Suprapubic skin (tissue), 4 donors: ENCODE data around the gene WNK3. TPM values are rescaled to one million over a fixed set of nuclear protein-coding genes. Genes with fewer than 3 reads are reported as not detected.

ENCODE experiments used
- DNase-seq, 2 donors: peaks; one replicate each; pipeline ENCODE4 v3.0.0-alpha.2; 2019; ENCODE audit warnings: low spot score in 2 of 2
- H3K27ac ChIP-seq: fragments of 200-600 bp; sonication (generic); one replicate; pipeline ENCODE4 v1.5.1; 2019
- H3K27me3 ChIP-seq: fragments of 200-600 bp; sonication (generic); one replicate; pipeline ENCODE4 v1.5.1; 2019
- H3K36me3 ChIP-seq: fragments of 200-600 bp; sonication (generic); one replicate; pipeline ENCODE4 v1.5.1; 2019
- H3K4me1 ChIP-seq: fragments of 200-600 bp; sonication (generic); one replicate; pipeline ENCODE4 v1.5.1; 2019
- H3K4me3 ChIP-seq: fragments of 200-600 bp; sonication (generic); one replicate; pipeline ENCODE4 v1.5.1; 2019; ENCODE audit warnings: mild to moderate bottlenecking
- H3K9me3 ChIP-seq: fragments of 200-600 bp; sonication (generic); one replicate; pipeline ENCODE4 v1.5.1; 2019
- EP300 ChIP-seq: sonication (generic); formaldehyde crosslinking; IDR thresholded peaks from one replicate; pipeline ENCODE4 v1.6.1; 2017; ENCODE audit warnings: antibody characterized with exemption
- POLR2A ChIP-seq, 2 donors: fragments of 450-650 bp; IDR thresholded peaks; one replicate each; pipeline ENCODE4 v1.6.1; 2017; ENCODE audit warnings: antibody characterized with exemption in 2 of 2, mild to moderate bottlenecking in 2 of 2, moderate library complexity in 2 of 2
- POLR2AphosphoS5 ChIP-seq, 3 donors: sonication (generic); formaldehyde crosslinking; IDR thresholded peaks; one replicate each; pipeline ENCODE4 v1.6.1; 2017; ENCODE audit warnings: antibody characterized with exemption in 3 of 3
- WGBS: methylation state at CpG from one replicate; pipeline ENCODE4 v1.1.5; 2018; 5-methylcytosine and 5-hydroxymethylcytosine counted together
- total RNA-seq, 4 donors: library from RNA; depleted of rRNA; stranded (reverse); fragments of >200 nt; gene quantifications; one replicate each; pipeline ENCODE4 v1.1.0, GENCODE V29; 2016
- TF ChIP-seq, protein P1 (sequence below), 2 donors: fragments of 200-600 bp in 1 of 2; fragments of 450-650 bp in 1 of 2; sonication (generic) in 1 of 2; IDR thresholded peaks; one replicate each; pipeline ENCODE4 v1.5.1; 2016 to 2019; ENCODE audit warnings: antibody characterized with exemption in 2 of 2, mild to moderate bottlenecking in 1 of 2, moderate library complexity in 1 of 2

The WNK3 gene
- total RNA-seq, 4 donors from 2014 or later, result 0.34 to 1.4 (median 0.82) TPM

DNA sequence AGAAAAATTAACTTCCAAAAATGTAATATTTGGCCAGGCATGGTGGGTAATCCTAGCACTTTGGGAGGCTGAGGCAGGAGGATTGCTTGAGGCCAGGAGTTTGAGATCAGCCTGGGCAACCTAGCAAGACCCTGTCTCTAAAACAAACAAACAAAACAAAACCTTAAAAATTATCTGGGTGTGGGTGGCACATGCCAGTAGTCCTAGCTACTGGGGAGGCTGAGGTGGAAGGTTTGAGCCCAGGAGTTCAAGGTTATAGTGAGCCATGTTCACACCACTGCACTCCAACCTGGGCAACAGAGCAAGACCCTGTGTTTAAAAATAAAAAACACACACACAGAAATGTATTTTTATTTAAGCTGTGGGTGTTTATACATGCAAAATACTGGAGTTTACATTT is 186.8 kb downstream of the WNK3 start:
- DNase-seq, result no peak
- Histone ChIP-seq H3K4me1 (no peaks in the 10 kb centered on the region), H3K27me3 (no peaks in the 10 kb centered on the region), H3K27ac (no peak overlapping the region), H3K9me3 (no peaks in the 10 kb centered on the region), H3K4me3 (no peak overlapping the region), H3K36me3 (no peaks in the 10 kb centered on the region)
- no peak for TF ChIP-seq EP300

DNA sequence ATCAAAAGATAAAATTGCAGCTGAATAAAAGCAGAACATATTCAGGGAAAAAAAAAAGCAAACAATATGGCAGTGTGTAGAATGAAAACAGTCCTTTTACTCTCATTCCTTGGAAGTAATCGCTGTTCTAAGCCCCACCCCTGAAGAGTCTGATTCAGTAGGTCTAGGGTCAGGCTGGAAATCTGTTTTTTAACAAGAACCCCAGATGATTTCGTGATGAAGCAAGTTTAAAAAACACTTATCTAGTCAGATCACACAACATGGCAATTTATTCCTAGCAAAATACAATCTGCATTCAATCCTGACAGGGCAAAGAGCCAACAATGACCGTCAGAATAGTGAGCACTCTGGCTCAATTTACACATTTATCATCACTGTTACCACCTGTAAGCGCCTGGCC is 190.9 kb downstream of the WNK3 start:
- no peaks in the 10 kb centered on the region for H3K36me3 ChIP-seq
- H3K4me1 ChIP-seq, result no peaks in the 10 kb centered on the region
- TF ChIP-seq, protein P1, sequence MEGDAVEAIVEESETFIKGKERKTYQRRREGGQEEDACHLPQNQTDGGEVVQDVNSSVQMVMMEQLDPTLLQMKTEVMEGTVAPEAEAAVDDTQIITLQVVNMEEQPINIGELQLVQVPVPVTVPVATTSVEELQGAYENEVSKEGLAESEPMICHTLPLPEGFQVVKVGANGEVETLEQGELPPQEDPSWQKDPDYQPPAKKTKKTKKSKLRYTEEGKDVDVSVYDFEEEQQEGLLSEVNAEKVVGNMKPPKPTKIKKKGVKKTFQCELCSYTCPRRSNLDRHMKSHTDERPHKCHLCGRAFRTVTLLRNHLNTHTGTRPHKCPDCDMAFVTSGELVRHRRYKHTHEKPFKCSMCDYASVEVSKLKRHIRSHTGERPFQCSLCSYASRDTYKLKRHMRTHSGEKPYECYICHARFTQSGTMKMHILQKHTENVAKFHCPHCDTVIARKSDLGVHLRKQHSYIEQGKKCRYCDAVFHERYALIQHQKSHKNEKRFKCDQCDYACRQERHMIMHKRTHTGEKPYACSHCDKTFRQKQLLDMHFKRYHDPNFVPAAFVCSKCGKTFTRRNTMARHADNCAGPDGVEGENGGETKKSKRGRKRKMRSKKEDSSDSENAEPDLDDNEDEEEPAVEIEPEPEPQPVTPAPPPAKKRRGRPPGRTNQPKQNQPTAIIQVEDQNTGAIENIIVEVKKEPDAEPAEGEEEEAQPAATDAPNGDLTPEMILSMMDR (IDR thresholded peaks at IDR 0.05), result no peak
- no peak for TF ChIP-seq POLR2A (IDR thresholded peaks at IDR 0.05)
- no peak for TF ChIP-seq POLR2AphosphoS5 (IDR thresholded peaks at IDR 0.05)
- TF ChIP-seq EP300, result no peak
- WGBS, result 47% methylated on average over 4 of the region's 4 CpGs
- no peak for DNase-seq
- H3K9me3 ChIP-seq, result no peaks in the 10 kb centered on the region
- H3K4me3 ChIP-seq, result no peak overlapping the region
- H3K27me3 ChIP-seq, result no peaks in the 10 kb centered on the region
- H3K27ac ChIP-seq, result no peak overlapping the region

DNA sequence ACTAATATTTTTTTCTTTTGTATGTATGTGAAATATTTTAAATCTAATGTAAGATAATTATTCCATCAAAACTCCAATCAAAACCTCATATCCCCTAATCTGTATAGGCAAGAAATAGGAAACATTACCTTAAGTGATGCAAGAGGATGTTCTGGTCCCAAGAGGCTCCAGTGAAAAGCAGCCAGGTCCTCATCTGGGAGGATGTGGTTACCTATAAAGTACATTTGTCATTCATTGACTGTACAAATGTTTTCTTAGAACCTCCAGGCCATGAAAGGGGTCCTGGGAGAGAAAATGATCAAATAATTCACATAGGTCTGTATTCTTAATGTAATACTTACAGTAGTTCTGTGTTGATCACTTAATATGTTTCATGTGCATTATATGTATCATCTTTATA is 200.3 kb downstream of the WNK3 start:
- Histone ChIP-seq H3K27ac (no peak overlapping the region), H3K4me3 (no peak overlapping the region), H3K9me3 (no peaks in the 10 kb centered on the region), H3K4me1 (no peaks in the 10 kb centered on the region), H3K36me3 (peaks cover 3% of the 10 kb centered on the region), H3K27me3 (no peaks in the 10 kb centered on the region)
- no peak for DNase-seq
- TF ChIP-seq EP300 (no peak), POLR2AphosphoS5 (IDR thresholded peaks at IDR 0.05) (no peak), POLR2A (IDR thresholded peaks at IDR 0.05) (no peak)
- TF ChIP-seq, protein P1 (IDR thresholded peaks at IDR 0.05), result no peak

Other genes starting within 250 kb of the WNK3 start
- gene FAM120C, start 174.8 kb downstream of the WNK3 start, total RNA-seq, result 10 to 100 TPM in 2 of 4 donors, 1 to 10 TPM in 2; 8.5 to 16.3 (median 10.3) TPM
- gene TSR2, start 82.4 kb upstream of the WNK3 start, total RNA-seq, result 10 to 100 TPM; 18.2 to 26.3 (median 21.9) TPM
- gene FGD1, start 138.2 kb upstream of the WNK3 start, total RNA-seq, result 1 to 10 TPM; 5.8 to 9.5 (median 8.6) TPM
- 10 to 100 TPM; 28.0 to 39.2 (median 32.4) TPM for gene GNL3L, start 172.2 kb upstream of the WNK3 start, total RNA-seq